CD4-positive, alpha-beta T cell (primary cell): ENCODE measurements around the gene SNX25. TPM values are rescaled to one million over a fixed set of nuclear protein-coding genes. Genes with fewer than 3 reads are reported as not detected.

Experiments
- ATAC-seq: fragments of 200-7000 bp; cut with Tn5 transposase; one replicate; pipeline ENCODE4 v1.10.0; 2022; ENCODE audit warnings: mild to moderate bottlenecking; ENCODE audit not compliant: poor library complexity
- CTCF ChIA-PET: fragments of 350-600 bp; sonication (Branson Sonifier 250); formaldehyde crosslinking; loops from one replicate; lab custom pipeline; 2021; ENCODE audit warnings: antibody characterized with exemption, inconsistent platforms; lab: Charles Lee
- POLR2A ChIA-PET: fragments of 350-600 bp; sonication (Branson Sonifier 250); formaldehyde crosslinking; loops from one replicate; lab custom pipeline; 2021; ENCODE audit warnings: antibody characterized with exemption, inconsistent platforms; lab: Charles Lee
- DNase-seq, 14 experiments: peaks; one replicate each; pipeline ENCODE4 v3.0.0-alpha.2; 2013 to 2020; ENCODE audit warnings: mixed read lengths in 2 of 14
- H3K27ac ChIP-seq, 2 donors: one replicate each; pipeline versions ENCODE4 v1.5.1 to v1.7.0; 2013; ENCODE audit warnings: low read length in 2 of 2, low read depth in 1 of 2, mild to moderate bottlenecking in 1 of 2
- H3K27me3 ChIP-seq, 2 experiments: 1 replicate in 1 of 2; 2 replicates in 1 of 2; pipeline versions ENCODE4 v1.6.1 to v1.7.0; 2013; ENCODE audit warnings: low read length in 2 of 2, control low read depth in 1 of 2, mild to moderate bottlenecking in 1 of 2, moderate library complexity in 1 of 2; ENCODE audit not compliant: insufficient read depth in 2 of 2, control insufficient read depth in 1 of 2
- H3K36me3 ChIP-seq: one replicate; pipeline ENCODE4 v1.6.1; 2013; ENCODE audit warnings: low read length, control low read depth; ENCODE audit not compliant: insufficient read depth
- H3K4me1 ChIP-seq: one replicate; pipeline ENCODE4 v1.6.1; 2013; ENCODE audit warnings: low read length, control low read depth; ENCODE audit not compliant: insufficient read depth
- H3K4me3 ChIP-seq: one replicate; pipeline ENCODE4 v1.5.1; 2013; ENCODE audit warnings: mild to moderate bottlenecking, low read length, moderate library complexity
- H3K9me3 ChIP-seq, 2 experiments: 1 replicate in 1 of 2; 2 replicates in 1 of 2; pipeline versions ENCODE4 v1.6.1 to v1.7.0; 2013; ENCODE audit warnings: low read length in 2 of 2, mild to moderate bottlenecking in 2 of 2, control low read depth in 1 of 2, moderate library complexity in 1 of 2; ENCODE audit not compliant: control insufficient read depth in 1 of 2, insufficient read depth in 1 of 2
- H3K27ac Mint-ChIP-seq: one replicate; pipeline ENCODE4 v1.8.0; 2020; ENCODE audit warnings: mixed read lengths
- H3K27me3 Mint-ChIP-seq: one replicate; pipeline ENCODE4 v1.8.0; 2021; ENCODE audit warnings: mixed read lengths
- H3K36me3 Mint-ChIP-seq: one replicate; pipeline ENCODE4 v1.8.0; 2021; ENCODE audit warnings: low read depth, mixed read lengths
- H3K4me1 Mint-ChIP-seq: one replicate; pipeline ENCODE4 v1.8.0; 2021; ENCODE audit warnings: low read depth, mixed read lengths
- H3K4me3 Mint-ChIP-seq: one replicate; pipeline ENCODE4 v1.8.0; 2020; ENCODE audit warnings: mild to moderate bottlenecking, mixed read lengths
- H3K9me3 Mint-ChIP-seq: one replicate; pipeline ENCODE4 v1.8.0; 2020; ENCODE audit warnings: mixed read lengths
- intact Hi-C, 2 experiments: fragments of 100-400 bp; cut with DNase I in 1 of 2; cut with micrococcal nuclease in 1 of 2; formaldehyde crosslinking; loops; one replicate each; pipeline versions ENCODE4 v1.15.1 to v1.9.0; 2023 to 2025; cut with DNase I, micrococcal nuclease
- total RNA-seq, 174 experiments: library from RNA in 2 of 174; stranded (reverse) in 2 of 174; gene quantifications; one replicate each; pipeline ENCODE4 v1.2.3 and lab custom pipeline; 2021 to 2026
- TF ChIP-seq, protein P1 (sequence below): fragments of 200-600 bp; IDR thresholded peaks from one replicate; pipeline ENCODE4 v1.8.0; 2022; ENCODE audit warnings: antibody characterized with exemption, mild to moderate bottlenecking

The SNX25 gene
- total RNA-seq, 2 experiments from 2014 or later = 7.9 to 9.1 TPM

DNA sequence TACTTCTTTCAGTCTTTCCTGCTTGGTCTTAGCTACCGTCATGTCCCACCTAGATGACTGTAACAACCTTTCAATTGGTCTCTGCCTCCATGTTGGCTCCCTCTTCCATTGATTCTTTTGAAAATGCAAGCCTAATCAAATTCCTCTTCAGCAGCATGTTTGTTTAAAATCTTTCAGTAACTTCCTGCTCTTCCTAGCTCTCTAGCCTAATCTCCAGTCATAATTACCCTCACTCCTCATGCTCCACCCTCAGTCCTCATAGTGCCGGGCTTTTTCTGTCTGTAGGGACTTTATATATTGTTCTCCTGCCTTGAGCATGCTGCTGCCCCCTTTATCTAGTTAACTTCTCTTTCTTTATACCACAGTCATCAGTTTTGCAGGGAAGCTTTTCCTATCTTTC, 12.1 kb downstream of the SNX25 start:
- Mint-ChIP-seq H3K9me3 (no peaks in the 10 kb centered on the region), H3K4me1 (peaks cover 6% of the 10 kb centered on the region), H3K27me3 (no peaks in the 10 kb centered on the region), H3K27ac (no peak overlapping the region), H3K36me3 (no peaks in the 10 kb centered on the region), H3K4me3 (no peak overlapping the region)
- POLR2A ChIA-PET = no interaction called here
- H3K9me3 ChIP-seq = no peaks in the 10 kb centered on the region
- no peak for DNase-seq
- H3K27me3 ChIP-seq = no peaks in the 10 kb centered on the region
- CTCF ChIA-PET = no interaction called here
- no peak overlapping the region for H3K27ac ChIP-seq
- ATAC-seq = no peak
- H3K4me3 ChIP-seq = no peak overlapping the region
- peaks cover 3% of the 10 kb centered on the region for H3K4me1 ChIP-seq
- TF ChIP-seq, protein P1, sequence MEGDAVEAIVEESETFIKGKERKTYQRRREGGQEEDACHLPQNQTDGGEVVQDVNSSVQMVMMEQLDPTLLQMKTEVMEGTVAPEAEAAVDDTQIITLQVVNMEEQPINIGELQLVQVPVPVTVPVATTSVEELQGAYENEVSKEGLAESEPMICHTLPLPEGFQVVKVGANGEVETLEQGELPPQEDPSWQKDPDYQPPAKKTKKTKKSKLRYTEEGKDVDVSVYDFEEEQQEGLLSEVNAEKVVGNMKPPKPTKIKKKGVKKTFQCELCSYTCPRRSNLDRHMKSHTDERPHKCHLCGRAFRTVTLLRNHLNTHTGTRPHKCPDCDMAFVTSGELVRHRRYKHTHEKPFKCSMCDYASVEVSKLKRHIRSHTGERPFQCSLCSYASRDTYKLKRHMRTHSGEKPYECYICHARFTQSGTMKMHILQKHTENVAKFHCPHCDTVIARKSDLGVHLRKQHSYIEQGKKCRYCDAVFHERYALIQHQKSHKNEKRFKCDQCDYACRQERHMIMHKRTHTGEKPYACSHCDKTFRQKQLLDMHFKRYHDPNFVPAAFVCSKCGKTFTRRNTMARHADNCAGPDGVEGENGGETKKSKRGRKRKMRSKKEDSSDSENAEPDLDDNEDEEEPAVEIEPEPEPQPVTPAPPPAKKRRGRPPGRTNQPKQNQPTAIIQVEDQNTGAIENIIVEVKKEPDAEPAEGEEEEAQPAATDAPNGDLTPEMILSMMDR = no peak
- intact Hi-C loops = no loop called here
- peaks cover 3% of the 10 kb centered on the region for H3K36me3 ChIP-seq

DNA sequence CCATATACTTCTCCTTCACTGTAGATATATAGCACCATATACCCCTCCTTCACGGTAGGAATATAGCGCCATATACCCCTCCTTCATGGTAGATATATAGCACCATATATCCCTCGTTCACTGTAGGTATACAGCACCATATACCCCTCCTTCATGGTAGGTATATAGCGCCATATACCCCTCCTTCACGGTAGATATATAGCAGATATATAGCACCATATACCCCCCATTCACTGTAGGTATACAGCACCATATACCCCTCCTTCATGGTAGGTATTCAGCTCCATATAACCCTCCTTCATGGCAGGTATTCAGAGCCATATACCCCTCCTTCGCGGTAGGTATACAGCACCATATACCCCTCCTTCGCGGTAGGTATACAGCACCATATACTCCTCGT, 12.5 kb downstream of the SNX25 start:
- POLR2A ChIA-PET = no interaction called here
- intact Hi-C loops = no loop called here
- H3K27me3 Mint-ChIP-seq = no peaks in the 10 kb centered on the region
- CTCF ChIA-PET = no interaction called here
- no peaks in the 10 kb centered on the region for H3K36me3 Mint-ChIP-seq
- Histone ChIP-seq H3K4me1 (peaks cover 1% of the 10 kb centered on the region), H3K36me3 (peaks cover 3% of the 10 kb centered on the region), H3K9me3 (no peaks in the 10 kb centered on the region), H3K27me3 (no peaks in the 10 kb centered on the region), H3K4me3 (no peak overlapping the region), H3K27ac (no peak overlapping the region)
- peaks cover 6% of the 10 kb centered on the region for H3K4me1 Mint-ChIP-seq
- H3K9me3 Mint-ChIP-seq = no peaks in the 10 kb centered on the region
- ATAC-seq (no peak), DNase-seq (no peak)
- TF ChIP-seq, protein P1 = no peak
- H3K4me3 Mint-ChIP-seq = no peak overlapping the region
- no peak overlapping the region for H3K27ac Mint-ChIP-seq

DNA sequence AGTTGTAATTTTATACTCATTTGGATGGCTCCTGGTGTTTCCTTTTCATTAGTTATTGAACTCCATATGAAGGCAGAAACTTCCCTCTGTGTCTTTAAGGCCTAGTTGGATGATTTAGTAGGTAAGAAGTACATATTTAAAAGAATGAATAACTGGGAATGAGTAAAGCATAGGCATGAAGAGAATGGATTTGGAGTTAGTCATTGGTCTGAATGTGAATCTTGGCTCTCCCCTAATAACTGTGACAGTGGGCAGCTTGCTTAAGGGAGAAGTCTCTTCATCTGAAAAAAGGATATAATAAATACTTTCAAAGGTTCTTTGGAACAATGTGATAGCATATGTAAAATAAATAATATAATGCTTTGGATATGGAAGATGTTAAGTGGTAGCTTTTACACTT, 13.2 kb downstream of the SNX25 start:
- H3K9me3 Mint-ChIP-seq = no peaks in the 10 kb centered on the region
- no peak overlapping the region for H3K27ac ChIP-seq
- TF ChIP-seq, protein P1 = no peak
- H3K36me3 Mint-ChIP-seq = no peaks in the 10 kb centered on the region
- ChIA-PET CTCF (interaction anchor here (0.6 kb wide), 1 partner anchor 67 kb away, joined by 3 read pairs; no protein-coding TSS in a partner anchor), POLR2A (interaction anchor here (0.8 kb wide), 1 partner anchor 13 kb away, joined by 3 read pairs; no protein-coding TSS in a partner anchor)
- H3K27me3 ChIP-seq = no peaks in the 10 kb centered on the region
- peaks cover 3% of the 10 kb centered on the region for H3K36me3 ChIP-seq
- H3K27ac Mint-ChIP-seq = no peak overlapping the region
- no peaks in the 10 kb centered on the region for H3K9me3 ChIP-seq
- no peaks in the 10 kb centered on the region for H3K4me1 ChIP-seq
- DNase-seq = no peak
- peaks cover 6% of the 10 kb centered on the region for H3K4me1 Mint-ChIP-seq
- ATAC-seq = no peak
- H3K27me3 Mint-ChIP-seq = no peaks in the 10 kb centered on the region
- H3K4me3 Mint-ChIP-seq = no peak overlapping the region
- no peak overlapping the region for H3K4me3 ChIP-seq
- intact Hi-C loops = no loop called here
